ENCODE results near the gene PHLPP1. TPM values are rescaled to one million over a fixed set of nuclear protein-coding genes. Genes with fewer than 3 reads are reported as not detected.

Gene PHLPP1
- total RNA-seq, 1 donor: 7.2 TPM

GRCh38 chr18:62989195-62989594 is 273.9 kb downstream of the PHLPP1 start:
- no peak for TF ChIP-seq CTCF (IDR thresholded peaks at IDR 0.05; ENCODE audit: insufficient read depth, low read length)
- no peak overlapping the region for H3K4me3 ChIP-seq (ENCODE audit: low read depth, low read length)
- DNase-seq (ENCODE audit: low read depth): no peak

GRCh38 chr18:62990653-62991052 is 275.3 kb downstream of the PHLPP1 start:
- no peak for DNase-seq (ENCODE audit: low read depth)
- no peak for TF ChIP-seq CTCF (IDR thresholded peaks at IDR 0.05; ENCODE audit: insufficient read depth, low read length)
- H3K4me3 ChIP-seq (ENCODE audit: low read depth, low read length): no peak overlapping the region

DNA sequence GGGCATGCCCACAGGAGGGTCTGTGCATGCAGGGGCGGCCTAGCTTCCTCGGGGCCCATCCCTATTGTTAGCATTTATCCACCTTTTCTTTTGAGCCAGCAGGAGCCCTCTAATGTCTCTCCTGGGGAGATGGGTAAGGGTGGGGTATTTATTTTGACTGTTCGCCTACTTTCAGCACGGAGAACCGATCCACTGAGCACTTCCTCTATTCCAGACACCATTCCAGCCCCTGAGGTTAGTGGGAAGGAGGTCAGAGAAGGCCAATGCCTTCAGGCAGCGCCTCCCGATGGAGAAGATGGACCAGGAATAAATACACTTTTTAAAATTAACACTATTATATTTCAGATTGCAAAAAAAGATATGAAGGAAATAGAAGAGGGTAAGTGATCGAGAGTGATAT is 276.0 kb downstream of the PHLPP1 start:
- TF ChIP-seq CTCF (IDR thresholded peaks at IDR 0.05; ENCODE audit: insufficient read depth, low read length): no peak
- H3K4me3 ChIP-seq (ENCODE audit: low read depth, low read length): no peak overlapping the region
- no peak for DNase-seq (ENCODE audit: low read depth)

- DNase-seq (ENCODE audit: low read depth): no peak
- H3K4me3 ChIP-seq (ENCODE audit: low read depth, low read length): no peak overlapping the region
- no peak for TF ChIP-seq CTCF (IDR thresholded peaks at IDR 0.05; ENCODE audit: insufficient read depth, low read length)
Measured at GRCh38 chr18:62991959-62992358, 276.6 kb downstream of the PHLPP1 start.

DNA sequence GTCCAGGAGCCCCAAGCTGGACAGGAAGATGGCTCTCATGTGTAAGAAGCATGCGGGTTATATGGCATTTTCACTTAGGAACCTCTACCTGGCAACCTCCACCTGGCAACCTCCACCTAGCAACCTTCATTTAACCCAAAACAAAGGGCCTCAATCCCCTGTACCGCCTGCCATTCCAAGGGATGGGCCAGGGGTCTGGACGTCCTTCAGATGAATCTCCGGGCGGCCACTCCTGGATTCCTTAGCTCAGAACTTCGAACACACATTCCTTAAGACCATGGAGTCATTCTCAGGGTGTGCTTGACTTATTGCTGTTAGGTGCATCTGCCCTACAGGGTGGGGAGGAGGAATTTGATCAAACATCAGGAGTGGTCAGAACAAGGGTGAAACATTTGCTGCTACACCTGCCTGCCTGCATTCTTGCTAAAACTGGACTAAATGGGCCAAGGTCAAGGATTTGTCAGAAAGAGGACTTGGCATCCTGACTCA is 277.6 kb downstream of the PHLPP1 start:
- no peak overlapping the region for H3K4me3 ChIP-seq (ENCODE audit: low read depth, low read length)
- no peak for TF ChIP-seq CTCF (IDR thresholded peaks at IDR 0.05; ENCODE audit: insufficient read depth, low read length)
- no peak for DNase-seq (ENCODE audit: low read depth)

GRCh38 chr18:62996566-62996965 is 281.2 kb downstream of the PHLPP1 start:
- no peak for DNase-seq (ENCODE audit: low read depth)
- no peak overlapping the region for H3K4me3 ChIP-seq (ENCODE audit: low read depth, low read length)
- no peak for TF ChIP-seq CTCF (IDR thresholded peaks at IDR 0.05; ENCODE audit: insufficient read depth, low read length)

DNA sequence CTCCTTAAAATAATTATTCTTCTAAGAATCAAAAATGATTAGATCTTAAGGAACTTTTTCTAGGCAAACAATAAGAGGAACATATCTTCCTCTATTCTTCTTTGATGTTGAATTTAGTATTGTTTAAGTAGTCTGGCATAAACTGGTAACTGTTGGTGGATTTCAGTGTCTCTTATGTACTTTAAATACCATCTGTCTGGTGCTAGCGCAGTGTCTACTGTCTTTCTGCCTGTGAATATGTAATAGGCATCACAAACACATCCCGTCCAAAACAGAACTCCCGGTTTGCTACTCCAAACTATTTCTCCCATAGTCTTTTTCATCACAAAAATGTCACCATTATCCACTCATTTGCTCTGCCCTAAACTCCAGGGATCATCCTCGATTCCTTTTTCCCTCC is 281.7 kb downstream of the PHLPP1 start:
- no peak for TF ChIP-seq CTCF (IDR thresholded peaks at IDR 0.05; ENCODE audit: insufficient read depth, low read length)
- DNase-seq (ENCODE audit: low read depth): no peak
- H3K4me3 ChIP-seq (ENCODE audit: low read depth, low read length): no peak overlapping the region
